ENCODE data around the gene SPDYE9. TPM values are rescaled to one million over a fixed set of nuclear protein-coding genes. Genes with fewer than 3 reads are reported as not detected.

SPDYE9 gene
- not detected in 5 replicates for total RNA-seq (2022; extraction: Qiagen RNA extraction)

GRCh38 chr7:73085938-73086337 lies at the start of gene SPDYE9:
SPDYE9 (minus strand) TSS chr7:73086038; CDS start chr7:73084238, 1,800 bp downstream.

GRCh38 chr7:73057811-73058210 lies 28.0 kb downstream of the SPDYE9 start, which contains the start of gene SPDYE11:
SPDYE11 (minus strand) TSS chr7:73057911; CDS start chr7:73056111, 1,800 bp downstream.

GRCh38 chr7:73029666-73030065 lies 56.2 kb downstream of the SPDYE9 start, which contains the start of gene SPDYE8:
SPDYE8 (minus strand) TSS chr7:73029766; CDS start chr7:73027966, 1,800 bp downstream.

Other genes starting within 250 kb of the SPDYE9 start
- 37.3 to 39.9 TPM (median 38.1 TPM) in 5 replicates for gene POM121, start 160.9 kb downstream of the SPDYE9 start, total RNA-seq (2022; extraction: Qiagen RNA extraction)
- 0.25 to 0.53 TPM (median 0.36 TPM) in 4 of 5 replicates, not detected in the other for gene TRIM74, start 116.6 kb downstream of the SPDYE9 start, total RNA-seq (2022; extraction: Qiagen RNA extraction)
- gene SPDYE8, start 56.3 kb downstream of the SPDYE9 start, total RNA-seq (2022; extraction: Qiagen RNA extraction): not detected in 5 replicates
- not detected in 5 replicates for gene SPDYE11, start 28.1 kb downstream of the SPDYE9 start, total RNA-seq (2022; extraction: Qiagen RNA extraction)
- 54.4 to 71.2 TPM (median 68.9 TPM) in 5 replicates for gene NSUN5, start 222.8 kb upstream of the SPDYE9 start, total RNA-seq (2022; extraction: Qiagen RNA extraction)
- gene TRIM50, start 242.0 kb upstream of the SPDYE9 start, total RNA-seq (2022; extraction: Qiagen RNA extraction): not detected in 5 replicates
- gene FKBP6, start 242.1 kb upstream of the SPDYE9 start, total RNA-seq (2022; extraction: Qiagen RNA extraction): not detected in 5 replicates

All from A549 treated with AZD2906 at 1 μM for 4 hours (cell line).